Measurements from ENCODE around the gene HAPLN3.
"Not testable (repeated sequence)": the region's sequence is repeated elsewhere in the genome, so short reads cannot be mapped to it uniquely, and the experiment has no call there.

GRCh38 chr15:88934449-88934848 lies 39.1 kb upstream of the HAPLN3 start:
- TF ChIP-seq, protein P1, sequence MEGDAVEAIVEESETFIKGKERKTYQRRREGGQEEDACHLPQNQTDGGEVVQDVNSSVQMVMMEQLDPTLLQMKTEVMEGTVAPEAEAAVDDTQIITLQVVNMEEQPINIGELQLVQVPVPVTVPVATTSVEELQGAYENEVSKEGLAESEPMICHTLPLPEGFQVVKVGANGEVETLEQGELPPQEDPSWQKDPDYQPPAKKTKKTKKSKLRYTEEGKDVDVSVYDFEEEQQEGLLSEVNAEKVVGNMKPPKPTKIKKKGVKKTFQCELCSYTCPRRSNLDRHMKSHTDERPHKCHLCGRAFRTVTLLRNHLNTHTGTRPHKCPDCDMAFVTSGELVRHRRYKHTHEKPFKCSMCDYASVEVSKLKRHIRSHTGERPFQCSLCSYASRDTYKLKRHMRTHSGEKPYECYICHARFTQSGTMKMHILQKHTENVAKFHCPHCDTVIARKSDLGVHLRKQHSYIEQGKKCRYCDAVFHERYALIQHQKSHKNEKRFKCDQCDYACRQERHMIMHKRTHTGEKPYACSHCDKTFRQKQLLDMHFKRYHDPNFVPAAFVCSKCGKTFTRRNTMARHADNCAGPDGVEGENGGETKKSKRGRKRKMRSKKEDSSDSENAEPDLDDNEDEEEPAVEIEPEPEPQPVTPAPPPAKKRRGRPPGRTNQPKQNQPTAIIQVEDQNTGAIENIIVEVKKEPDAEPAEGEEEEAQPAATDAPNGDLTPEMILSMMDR (IDR thresholded peaks at IDR 0.05 in 4 of 5, conservative IDR thresholded peaks at IDR 0.05 in 1 of 5): not testable (repeated sequence)
- TF ChIP-seq POLR2A (IDR thresholded peaks at IDR 0.05): not testable (repeated sequence)
